Globus pallidus (tissue), 1 donor: ENCODE measurements around the gene OBI1.
"Not testable (repeated sequence)": the region's sequence is repeated elsewhere in the genome, so short reads cannot be mapped to it uniquely, and the experiment has no call there.

ENCODE experiments used
- DNase-seq: peaks from one replicate; pipeline ENCODE4 v3.0.0-alpha.2; 2015; ENCODE audit warnings: low spot score

OBI1 gene

DNA sequence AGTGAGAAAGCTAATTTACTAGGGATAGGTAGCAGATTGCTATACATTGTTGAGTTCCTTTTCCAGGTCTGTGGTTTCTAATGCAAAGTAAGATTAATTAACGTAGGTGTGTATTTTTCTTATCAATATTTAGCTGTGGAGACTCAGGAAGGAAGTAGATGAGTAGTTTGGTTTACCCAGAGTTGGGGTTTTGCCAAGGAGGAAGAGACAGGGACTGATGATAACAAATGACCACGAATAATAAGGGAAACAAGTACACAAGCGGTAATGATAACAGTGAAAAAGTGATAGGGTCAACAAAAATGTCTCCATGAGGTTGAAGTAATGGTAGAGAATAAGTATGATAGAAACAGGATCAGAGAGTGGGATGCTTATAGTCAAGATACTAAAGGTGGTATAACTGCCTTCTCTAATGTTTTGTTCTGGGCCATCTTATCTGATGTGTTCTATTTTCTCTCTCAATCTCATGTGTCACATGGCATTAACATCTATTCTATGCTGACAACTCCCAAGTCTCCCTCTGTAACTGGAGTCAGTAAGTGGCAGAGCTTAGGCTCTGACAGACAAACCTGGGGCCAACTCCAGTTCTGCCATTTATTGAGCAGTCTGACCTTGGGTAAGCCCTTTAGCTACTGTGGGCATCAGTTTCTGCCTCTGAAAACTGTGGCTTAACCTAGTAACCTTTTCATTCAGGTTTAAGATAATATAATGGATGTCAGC, 8.8 kb downstream of the OBI1 start:
- no peak for DNase-seq

- DNase-seq, result not testable (repeated sequence)
Observed at GRCh38 chr13:78647109-78647678, 11.8 kb downstream of the OBI1 start.

DNA sequence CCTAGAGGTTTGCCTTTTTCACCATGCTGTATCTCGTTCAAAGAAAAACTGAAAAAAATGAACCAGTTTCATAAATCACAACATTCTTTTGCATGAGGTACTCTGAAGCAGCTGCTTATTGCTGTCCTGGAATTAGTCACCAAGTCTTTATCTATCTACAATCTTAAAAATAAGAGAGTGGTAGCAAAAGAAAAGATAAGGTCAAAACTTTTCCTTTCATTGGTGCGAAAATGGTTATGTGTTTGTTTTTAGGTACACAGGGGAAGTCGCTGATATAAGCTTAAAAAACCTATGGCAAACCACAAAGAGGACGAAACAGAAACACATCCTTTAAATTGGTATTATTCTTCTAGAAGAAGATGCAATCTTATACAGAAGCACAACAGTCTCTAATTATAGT, 20.7 kb downstream of the OBI1 start:
- no peak for DNase-seq

DNA sequence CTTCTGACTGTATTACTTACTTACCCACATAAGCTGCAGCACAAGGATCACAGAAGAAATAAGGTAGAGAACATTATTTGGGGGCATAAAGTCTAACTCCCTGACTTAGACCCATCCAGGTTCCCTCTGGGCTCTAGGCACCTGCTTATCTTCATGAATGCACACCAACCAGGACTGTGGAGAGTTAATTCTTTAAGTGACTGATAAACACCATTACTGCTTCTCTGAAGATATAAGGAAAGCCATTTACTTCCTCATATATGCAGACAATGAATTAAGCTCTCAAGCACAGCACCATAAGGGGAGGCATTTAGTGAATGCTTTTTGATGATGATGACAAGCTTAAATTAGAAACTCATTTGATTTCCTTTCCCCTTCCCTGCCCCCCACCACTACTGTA, 22.5 kb downstream of the OBI1 start:
- DNase-seq, result no peak

DNA sequence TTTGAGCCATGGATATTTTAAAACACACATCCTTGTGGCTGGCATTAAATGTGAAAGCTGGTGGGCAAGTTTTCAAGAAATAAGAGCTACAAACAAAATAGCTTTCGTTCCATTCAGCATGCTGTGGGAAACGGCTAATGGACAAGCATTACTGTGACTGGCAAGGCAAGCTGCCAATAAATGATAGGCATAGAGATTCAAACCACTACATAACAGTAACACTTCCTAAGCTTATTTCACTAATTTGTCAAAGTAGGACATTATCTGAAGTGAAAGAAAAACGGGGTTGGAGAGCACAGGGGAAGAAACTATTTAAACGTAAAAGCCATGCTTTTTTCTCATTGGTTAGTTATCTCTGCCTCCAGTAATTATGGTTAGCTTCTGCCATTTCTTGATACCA, 26.0 kb downstream of the OBI1 start:
- DNase-seq, result no peak

GRCh38 chr13:78631077-78631476, 27.9 kb downstream of the OBI1 start:
- DNase-seq, result no peak

DNA sequence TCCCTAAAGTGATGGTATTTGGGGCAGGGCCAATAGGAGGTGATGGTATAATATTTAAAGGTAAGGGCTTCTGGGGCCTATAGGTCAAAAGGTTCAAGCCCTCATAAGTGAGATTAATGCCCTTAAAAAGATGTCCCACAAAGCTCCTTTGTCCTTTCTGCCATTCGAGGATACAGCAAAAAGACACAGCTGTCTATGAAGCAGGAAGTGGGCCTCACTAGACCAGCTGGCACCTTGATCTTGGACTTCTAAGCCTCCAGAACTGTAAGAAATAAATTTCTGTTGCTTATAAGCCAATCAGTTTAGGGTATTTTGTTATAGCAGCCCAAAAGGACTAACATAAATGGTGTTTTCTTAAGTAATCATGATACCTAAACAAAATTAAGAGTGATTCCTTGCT, 28.4 kb downstream of the OBI1 start:
- DNase-seq, result no peak

- no peak for DNase-seq
Observed at GRCh38 chr13:78625384-78625783, 33.6 kb downstream of the OBI1 start.

DNA sequence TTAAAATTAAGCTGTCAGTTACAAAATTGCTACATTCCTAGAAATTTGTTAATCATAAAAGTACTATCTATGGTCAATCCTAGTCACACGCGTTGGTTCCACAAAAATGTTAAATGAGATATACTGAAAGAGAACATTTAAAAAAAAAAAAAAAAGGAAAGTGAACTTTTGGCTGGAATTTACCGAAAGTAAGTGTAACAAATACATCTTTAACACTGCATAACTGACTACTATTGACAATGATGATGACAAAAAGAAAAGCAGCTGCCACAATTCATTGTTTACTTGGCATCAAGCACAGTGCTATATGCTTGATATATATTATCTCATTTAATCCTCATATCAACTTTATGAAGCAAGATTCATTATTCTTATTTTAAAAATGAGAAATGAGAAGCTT, 35.8 kb downstream of the OBI1 start:
- DNase-seq, result no peak

- DNase-seq, result no peak
Observed at GRCh38 chr13:78620936-78621470, 38.0 kb downstream of the OBI1 start.

GRCh38 chr13:78618411-78618810, 40.5 kb downstream of the OBI1 start:
- DNase-seq, result no peak

DNA sequence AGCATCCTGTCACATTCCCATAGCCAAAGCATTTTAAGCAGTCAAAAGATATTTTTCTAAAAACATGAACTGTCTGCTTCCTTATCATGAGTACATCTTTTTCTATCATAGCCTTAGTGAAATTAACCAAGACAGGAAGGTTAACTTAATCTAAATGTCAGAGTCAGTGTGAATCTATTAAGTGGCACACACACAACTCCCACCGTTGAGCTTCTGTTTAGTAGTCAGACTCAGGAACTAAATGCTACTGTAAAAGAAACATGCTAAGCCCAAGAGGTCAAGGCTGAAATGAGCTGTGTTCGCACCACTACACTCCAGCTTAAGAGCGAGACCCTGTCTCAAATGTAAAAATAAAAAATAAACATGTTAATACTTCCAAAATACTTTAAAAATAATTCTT, 47.9 kb downstream of the OBI1 start:
- no peak for DNase-seq

- DNase-seq, result no peak
Observed at GRCh38 chr13:78610381-78610883, 48.5 kb downstream of the OBI1 start.

GRCh38 chr13:78609464-78610205, 49.3 kb downstream of the OBI1 start:
- DNase-seq, result no peak

DNA sequence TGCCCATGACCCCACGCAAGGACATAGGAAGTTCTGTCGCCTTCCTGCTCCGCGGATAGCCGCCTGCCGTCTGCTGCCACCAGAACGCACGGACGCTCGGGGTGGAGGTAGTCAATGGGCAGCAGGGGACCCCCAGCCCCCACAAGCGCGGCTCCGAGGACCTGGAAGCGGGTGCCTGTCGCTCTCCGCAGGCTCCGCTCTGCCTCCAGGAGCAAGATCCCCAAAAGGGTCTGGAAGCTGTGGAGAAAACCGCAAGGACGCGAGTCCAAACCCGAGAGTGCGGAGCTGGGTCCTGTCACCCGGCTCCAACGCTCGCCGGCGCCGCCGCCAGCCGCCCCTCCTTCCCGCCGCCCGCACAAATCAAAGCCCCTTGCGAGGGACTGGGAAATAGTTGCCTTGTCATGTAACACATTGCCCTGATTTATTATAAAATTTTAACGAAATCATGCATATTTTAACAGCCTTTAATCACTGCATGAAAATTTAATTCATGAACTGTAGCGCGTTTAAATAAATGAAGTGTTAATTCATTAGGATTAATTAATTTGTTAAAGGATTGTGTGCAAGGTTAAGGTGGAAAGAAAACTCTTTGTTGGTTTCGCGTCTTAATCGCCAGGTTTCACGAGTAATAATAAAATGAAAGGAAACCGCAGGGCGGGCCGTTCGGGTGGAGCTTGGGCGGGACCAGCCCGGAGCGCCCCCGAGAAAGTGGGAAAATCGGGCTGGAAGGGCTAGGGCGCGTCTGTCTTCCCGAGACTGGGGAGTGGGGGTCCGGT, 50.1 kb downstream of the OBI1 start:
- no peak for DNase-seq

- no peak for DNase-seq
Observed at GRCh38 chr13:78608252-78608687, 50.7 kb downstream of the OBI1 start.

DNA sequence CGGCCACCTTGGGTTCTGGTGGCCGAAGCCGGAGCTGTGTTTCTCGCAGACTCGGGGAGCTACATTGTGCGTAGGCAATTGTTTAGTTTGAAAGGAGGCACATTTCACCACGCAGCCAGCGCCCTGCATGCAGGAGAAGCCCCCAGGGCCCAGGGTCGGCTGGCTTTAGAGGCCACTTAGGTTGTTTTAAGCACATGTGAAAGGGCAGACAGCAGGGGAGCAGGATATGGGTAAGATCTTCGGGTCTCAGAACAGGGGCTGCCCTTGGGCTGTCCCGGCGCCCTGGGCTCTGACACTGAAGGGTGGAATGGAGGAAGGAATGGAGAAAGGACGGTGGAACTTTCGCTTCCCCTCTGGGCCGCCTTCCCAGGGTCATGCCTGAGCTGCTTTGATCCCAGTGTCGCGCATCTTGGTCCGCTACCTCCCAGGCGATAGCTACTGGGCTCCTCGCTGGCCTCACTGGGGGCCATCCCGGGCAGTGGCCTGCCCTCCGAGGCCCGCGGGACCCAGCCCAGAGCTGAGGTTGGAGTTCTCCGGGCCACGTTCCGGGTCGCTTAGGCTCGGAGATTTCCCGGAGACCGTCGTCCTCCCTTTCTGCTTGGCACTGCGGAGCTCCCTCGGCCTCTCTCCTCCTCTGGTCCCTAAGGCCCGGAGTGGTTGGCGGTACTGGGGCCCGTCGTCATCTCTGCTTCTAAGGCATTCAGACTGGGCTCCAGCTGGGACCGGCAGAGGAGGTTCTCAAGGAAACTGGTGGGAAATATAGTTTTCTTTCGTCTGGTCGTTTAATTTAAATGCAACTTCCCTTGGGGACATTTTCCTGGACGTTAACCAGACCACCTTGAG, 51.3 kb downstream of the OBI1 start:
- no peak for DNase-seq

DNA sequence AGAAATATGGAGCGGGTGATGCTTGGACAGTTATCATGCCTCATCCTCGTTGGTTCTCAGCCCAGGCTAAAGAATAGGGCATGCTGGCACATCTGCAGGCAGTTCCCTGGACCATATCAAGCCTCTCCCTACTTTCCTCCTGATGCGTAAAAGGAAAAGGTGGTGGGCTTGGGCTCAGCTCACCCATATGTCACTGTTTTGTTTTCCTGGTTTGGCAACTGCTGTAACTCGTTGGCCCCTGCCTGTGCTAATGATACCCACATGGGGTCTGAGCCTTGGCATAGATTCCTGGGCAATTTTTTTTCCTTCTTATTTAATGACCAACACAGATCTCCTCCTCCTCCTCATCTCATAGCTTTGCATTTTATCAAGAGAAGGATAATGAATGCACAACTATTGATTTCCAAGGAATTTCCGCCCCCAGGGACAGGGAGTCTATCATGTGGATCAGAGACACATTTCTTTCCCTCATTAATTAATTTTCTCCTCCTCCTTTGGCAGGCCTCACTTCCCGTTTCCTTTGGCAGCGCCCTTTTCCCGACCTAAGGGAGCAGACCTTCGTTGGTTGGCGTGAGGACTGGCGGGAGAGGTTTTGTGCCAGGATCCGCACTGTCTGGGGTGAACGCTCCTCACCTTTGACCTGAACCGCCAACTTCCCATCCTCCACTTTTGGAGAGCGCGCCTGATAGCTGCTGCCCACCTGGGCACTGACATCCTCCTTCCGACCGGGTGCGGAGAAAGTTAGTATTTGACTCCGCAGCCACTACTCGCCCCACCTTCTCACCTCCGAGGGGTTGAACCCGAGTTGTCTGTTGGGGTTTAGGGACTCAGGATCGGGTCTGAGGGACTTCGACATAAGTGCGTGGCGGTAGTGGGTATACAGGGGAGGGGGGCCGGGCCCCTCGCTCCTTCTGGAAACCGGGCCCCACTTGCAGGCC, 52.2 kb downstream of the OBI1 start:
- no peak for DNase-seq

- no peak for DNase-seq
Observed at GRCh38 chr13:78604782-78605611, 54.0 kb downstream of the OBI1 start.
